ENCODE results near the gene GREB1L.

GREB1L gene

DNA sequence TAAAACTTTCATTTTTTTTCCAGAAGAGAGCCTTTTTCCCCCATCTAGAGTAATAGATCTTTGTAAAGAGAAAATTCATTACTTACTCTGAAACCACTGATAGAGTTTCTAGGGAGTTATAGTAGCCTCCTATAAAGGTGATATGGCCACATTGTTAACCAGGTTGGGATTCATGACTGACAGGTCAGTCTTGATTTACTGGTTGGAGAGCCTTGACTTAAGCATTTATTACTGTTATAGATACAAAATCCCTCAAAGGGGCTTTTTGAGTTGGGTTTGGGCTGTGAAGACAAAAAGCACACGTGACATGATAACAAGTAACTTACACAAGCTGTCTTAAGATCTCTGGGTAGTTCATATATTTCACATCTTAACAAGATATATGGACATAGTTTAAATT, 141.0 kb downstream of the GREB1L start:
- no peak for DNase-seq

DNA sequence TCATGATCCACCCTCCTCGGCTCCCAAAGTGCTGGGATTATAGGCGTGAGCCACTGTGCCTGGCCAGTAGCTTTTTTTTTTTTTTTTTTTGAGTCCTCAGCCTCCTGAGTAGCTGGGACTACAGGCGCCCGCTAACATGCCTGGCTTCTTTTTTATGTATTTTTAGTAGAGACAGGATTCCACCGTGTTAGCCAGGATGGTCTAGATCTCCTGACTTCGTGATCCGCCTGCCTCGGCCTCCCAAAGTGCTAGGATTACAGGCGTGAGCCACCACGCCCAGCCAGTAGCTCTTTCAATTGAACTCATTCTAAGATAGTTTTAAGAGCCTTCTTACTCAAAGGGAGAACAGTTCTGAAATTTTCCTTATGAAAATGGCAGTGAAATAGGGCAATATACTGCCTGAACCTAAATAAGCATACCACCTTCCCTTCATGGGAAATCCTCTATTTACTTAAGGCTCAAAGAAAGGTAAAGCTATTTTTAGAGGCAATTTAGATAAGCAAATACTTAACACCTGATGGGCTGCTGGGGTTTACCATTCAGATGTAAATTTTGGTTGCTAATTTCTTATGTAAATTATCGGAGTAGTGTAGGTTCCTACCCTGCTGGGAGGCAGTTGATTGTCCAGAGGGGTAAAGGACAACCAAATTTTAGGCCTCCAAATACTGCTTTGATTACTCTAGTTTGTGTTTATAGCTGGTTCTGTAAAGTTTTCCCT, 144.7 kb downstream of the GREB1L start:
- DNase-seq, result no peak

DNA sequence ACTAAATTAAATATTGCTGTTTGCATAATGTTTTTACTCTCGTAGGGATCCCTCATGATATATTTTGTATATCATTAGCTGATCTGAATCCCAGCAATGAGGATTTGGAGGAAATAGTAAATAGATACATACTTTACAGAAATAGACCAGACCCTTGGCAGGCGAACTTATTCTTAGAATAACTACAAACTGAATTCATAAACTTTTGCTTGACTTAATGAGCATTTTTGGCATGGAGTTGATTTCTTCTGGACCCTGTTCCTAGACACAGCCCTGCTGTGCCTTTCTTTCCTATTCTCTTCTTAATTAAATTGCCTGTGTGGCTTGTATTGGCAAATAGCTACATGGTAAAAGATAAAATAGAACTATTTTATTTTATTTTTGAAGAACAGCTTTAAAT, 145.9 kb downstream of the GREB1L start:
- no peak for DNase-seq

DNA sequence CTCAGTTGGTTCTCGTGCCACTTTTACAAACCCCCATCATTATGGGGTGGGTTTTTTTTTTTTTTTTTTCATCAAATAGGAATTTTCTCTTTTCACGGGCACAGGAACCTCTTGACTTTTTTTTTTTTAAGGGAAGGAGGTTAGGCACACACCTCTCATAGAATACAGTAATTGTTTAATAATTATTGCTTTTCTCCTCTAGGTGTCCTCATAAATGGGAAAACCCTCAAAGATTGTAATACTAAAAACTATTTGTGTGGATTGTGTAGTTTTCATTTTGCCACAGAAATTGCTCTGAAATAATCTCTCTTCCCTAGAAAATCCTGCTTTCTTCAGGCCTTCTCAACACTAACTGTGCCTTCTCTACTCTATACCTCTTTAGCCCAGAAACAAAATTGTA, 147.3 kb downstream of the GREB1L start:
- DNase-seq, result no peak

DNA sequence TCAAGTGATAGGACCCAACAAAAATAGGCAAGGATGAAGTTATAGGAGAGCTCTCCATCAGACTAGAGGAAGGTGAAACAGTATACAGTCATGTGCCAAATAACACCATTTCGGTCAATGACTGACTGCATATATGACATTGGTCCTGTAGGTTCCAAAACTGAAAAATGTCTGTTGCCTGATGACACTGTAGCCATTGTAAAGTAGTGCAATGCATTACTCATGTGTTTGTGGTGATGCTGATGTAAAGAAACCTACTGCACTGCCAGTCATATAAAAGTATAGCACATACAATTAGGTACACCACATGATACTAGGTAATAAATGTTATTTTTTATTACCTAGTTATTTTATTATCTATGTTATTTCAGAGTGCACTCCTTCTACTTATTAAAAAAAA, 147.9 kb downstream of the GREB1L start:
- no peak for DNase-seq

DNA sequence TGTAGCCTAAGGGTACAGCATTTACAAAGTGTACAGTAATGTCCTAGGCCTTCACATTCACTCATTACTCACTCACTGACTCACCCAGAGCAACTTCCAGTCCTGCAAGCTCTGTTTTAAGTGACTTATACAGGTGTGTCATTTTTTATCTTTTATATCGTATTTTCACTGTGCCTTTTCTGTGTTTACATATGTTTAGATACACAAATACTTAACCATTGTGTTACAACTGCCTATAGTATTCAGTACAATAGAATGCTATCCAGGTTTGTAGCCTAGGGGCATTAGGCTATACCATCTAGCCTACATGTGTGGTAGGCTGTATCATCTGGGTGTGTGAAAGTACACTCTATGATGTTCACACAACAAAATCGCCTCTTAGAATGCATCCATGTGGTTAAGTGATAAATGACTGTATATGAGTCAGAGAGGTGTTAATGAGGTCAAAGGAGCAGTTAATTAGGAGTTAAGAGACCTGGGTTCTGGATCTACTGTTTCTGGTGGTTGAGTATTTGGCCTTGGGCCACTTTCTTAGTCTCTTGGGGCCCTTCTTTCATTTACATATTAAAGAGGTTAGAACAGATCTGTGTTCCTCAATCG, 149.1 kb downstream of the GREB1L start:
- peak; percentile 84 for DNase-seq

DNA sequence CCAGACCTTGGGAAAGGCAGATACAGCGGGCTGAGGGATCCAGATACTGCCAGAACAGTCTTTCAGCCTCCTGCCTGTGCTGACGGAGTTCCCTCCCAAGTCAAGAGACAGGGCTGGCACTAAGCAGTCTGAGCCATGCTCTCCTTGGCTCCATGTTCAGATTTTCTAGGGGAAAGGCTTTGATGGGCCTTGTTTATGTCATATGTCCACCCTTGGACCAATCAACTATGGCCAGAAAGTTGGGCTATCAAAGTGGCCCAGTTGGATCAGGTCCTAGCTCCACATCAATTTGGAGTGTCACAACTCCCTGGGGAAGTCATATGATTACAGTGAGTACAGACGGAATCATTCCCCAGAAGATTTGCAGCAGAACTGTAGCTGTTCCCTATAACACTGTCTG, 152.0 kb downstream of the GREB1L start:
- no peak for DNase-seq

DNA sequence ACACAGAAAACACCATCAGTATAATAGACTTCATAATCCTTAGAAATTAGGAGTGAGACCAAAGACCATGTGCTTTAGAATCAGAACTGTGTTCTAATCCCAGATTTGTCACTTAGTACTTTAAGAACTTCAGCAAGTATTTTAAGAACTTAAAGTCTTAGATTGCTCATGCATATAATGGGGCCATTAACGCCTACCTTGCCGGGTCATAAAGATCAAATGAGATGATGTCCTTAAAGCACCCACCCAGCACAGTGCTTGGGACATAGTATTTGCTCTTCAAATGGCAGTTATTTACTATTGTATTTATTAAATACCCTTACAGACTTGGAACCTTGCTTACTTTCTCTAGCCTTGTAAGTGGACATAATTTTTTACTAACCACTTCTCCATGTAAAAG, 156.1 kb downstream of the GREB1L start:
- no peak for DNase-seq

DNA sequence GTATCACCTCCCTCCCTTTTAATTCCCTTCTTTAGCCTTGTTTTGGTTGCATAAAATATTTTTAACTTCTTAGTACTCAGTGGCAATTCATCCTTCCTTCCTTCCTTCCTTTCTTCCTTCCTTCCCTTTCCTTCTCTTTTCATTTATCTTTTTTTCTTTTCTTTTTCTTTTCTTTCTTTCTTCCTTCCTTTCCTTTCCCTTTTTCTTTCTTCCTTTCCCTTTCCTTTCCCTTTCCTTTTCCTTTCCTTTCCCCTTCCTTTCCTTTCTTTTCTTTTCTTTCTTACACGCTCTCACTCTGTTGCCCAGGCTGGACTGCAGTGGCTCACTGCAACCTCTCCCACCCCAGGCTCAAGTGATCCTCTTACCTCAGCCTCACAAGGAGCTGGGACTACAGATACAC, 160.2 kb downstream of the GREB1L start:
- DNase-seq, result no peak

DNA sequence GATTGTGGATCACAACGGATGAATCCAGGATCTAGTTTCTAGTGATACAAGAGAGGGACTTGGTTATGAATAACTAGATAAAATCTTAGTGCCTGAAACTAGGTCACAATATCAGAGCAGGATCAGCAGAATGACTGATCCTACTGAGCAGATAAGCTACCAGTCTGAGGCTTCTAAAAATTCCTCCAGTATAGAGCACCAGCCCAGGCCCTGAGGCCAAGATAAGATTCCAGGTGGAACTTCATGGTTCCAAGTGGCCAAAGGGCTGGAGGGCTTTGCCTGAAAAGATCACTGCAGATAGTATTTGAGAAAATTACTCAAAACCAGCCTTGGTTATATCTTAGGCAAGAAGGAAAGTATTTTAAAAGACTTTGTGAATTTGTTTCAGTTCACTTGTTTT, 162.4 kb downstream of the GREB1L start:
- DNase-seq, result no peak

DNA sequence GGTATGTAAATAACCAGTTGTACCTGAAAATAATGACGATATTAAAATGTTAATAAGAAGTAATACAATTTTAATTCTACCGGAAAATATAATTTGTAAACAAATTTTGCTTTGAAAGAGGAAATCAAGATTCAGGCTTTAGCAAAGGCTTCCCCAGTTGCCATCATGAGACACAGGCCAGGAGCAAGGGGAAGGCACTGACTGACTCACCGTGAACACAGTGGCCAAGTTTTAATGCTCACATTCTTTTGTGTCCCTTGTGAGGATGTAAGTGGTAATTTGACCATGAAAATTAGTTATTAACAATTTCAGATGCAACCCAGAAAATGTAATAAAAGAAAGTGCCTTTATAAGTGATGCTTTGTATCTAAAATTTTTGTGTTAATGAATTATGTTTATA, 164.1 kb downstream of the GREB1L start:
- DNase-seq, result no peak

DNA sequence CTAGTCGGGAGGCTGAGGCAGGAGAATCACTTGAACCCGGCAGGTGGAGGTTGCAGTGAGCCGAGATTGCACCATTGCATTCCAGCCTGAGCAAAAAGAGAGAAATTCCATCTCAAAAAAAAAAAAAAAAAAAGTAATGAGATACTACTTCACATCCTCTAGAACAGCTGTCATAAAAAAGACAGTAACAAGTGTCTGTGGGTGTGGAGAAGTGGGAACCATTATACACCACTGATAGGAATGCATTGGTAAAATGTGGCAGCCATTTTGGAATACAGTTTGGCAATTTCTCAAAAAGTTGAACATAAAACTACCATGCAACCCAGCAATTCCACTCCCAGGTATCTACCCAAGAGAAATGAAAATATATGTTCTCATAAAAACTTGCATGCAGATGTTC, 166.6 kb downstream of the GREB1L start:
- DNase-seq, result no peak

DNA sequence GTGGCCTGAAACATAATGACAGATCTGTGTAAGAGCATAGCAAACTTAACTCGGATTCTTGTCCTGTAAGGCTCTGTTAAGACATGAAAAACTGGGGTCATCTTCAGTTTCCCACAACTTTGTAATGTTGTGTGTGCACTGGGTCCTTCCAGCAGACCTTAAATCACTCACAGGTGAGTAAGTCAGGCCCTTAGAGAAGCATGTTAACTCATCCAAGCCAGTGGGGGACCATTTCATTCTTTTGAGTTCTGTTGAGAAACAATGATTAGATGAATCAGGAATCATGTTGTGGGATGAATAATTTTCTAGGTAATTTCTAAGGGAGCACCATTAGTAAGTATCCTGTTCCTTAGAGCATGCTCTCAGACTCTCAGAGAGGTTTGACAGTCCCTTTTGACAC, 191.4 kb downstream of the GREB1L start:
- DNase-seq, result no peak

DNA sequence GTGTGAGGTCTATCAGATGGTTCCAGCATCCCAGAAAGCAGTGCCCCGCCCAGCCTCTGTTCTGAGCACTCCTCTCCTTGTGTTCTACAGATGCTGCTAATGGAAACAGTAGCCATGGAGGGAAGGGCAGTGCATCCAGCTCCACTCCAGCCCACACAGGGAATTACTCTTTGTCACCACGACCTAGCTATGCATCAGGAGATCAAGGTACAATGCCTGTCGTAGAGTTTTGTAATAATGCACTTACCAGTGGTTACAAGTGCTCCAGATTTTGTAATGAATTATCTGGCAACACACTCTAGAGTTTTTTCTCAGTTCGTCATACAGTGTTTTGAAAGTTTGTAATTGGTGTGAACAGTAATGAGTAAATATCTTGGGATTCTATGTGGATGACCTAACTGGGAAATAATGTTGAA, 197.4 kb downstream of the GREB1L start:
- DNase-seq, result no peak

DNA sequence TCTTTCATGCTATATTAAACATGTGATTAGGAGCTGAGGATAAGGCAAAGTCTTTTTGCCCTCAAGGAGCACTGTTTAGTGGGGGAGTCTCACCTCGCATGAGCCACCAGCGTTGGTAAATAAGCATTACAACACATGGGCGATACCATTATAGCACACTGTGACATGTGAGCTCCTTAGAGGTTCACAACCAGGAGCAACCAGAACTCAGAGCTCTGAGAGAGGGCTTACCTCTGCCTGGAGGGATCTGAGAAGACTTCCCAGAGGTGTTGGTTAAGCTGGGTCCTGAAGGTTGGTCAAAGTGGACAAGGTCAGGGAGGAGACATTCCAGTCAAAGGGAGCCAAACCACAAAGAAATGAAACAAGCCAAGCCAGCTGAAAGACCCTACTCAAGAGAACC, 199.6 kb downstream of the GREB1L start:
- DNase-seq, result no peak

DNA sequence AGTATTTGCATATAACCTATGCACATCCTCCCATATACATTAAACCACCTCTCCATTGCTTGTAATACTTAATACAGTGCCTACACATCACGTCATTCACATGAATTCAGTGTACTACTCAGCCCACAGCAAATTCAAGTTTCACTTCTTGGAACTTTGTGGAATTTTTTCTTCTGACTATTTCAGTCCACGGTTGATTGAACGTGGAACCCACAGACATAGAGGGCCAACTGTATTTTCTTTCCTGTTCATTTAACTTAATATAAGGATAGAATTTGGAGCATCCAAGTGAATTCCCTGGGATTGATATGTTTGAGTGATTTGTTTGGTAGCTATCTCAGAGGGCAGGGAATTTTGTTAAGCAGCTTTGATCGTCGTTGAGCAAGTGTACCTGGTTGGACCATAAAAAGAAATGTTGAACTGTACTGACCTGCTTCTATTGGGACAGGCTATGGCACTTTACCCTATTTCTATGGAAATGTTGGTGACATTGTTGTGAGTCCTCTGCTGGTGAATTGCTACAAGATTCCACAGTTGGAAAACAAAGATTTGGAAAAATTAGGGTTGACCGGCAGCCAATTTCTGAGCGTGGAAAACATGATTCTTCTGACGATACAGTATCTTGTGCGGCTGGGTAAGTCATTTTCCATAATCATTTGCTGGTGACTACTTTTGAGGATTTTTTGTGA, 201.9 kb downstream of the GREB1L start:
- no peak for DNase-seq

DNA sequence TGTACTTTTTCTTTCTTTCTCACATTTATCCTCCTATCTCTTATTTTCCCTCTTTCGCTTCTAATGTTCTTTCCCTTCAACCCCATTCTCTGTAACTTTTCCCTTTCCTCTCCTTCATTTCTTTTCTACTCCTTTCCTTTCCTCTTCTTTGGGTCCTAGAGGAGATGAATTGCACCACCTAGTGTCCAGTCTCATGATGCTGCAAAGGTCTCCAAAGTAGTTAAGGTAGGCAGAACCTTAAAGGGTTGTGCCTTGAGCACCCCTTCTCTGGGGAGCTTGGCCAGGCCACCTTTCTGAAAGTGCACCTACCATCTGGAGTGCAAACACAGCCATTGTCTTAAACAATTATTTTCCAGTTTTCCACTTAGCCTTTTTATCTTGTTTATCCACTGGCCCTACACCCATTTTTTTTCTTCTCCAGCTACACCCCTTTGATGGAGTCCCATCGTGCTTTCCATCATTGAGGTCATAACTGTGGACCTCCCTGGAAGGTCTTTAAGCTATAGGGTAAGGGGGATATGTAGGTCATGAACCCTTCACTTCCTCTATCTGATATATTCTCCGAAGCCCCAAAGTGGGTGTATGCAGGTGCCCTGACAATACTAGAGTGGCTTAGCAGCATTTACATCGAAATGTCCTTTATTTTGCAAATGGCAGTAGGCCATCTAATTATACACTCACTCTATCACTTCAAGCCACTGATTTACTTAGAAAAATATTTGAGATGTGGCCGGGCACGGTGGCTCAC, 202.6 kb downstream of the GREB1L start:
- peak; percentile 39 for DNase-seq

DNA sequence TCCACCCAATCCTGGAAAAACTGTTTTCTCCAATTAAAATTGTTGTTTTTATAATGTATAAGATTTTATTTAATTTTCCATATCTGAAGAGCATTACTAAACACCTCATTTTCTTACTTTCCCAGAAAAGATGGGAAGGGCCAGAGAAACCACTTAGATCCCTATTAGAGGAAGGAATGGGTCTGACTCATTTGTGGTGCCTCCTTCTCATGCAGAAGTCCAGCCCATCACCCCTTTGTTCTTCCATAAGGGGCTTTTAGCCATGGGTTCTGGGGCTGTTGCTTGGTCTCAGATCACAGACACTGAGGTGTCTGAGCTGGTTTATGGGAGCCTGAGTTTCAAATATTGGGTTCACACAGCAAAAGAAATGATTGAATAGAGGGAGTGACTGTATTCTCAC, 206.3 kb downstream of the GREB1L start:
- DNase-seq, result no peak

DNA sequence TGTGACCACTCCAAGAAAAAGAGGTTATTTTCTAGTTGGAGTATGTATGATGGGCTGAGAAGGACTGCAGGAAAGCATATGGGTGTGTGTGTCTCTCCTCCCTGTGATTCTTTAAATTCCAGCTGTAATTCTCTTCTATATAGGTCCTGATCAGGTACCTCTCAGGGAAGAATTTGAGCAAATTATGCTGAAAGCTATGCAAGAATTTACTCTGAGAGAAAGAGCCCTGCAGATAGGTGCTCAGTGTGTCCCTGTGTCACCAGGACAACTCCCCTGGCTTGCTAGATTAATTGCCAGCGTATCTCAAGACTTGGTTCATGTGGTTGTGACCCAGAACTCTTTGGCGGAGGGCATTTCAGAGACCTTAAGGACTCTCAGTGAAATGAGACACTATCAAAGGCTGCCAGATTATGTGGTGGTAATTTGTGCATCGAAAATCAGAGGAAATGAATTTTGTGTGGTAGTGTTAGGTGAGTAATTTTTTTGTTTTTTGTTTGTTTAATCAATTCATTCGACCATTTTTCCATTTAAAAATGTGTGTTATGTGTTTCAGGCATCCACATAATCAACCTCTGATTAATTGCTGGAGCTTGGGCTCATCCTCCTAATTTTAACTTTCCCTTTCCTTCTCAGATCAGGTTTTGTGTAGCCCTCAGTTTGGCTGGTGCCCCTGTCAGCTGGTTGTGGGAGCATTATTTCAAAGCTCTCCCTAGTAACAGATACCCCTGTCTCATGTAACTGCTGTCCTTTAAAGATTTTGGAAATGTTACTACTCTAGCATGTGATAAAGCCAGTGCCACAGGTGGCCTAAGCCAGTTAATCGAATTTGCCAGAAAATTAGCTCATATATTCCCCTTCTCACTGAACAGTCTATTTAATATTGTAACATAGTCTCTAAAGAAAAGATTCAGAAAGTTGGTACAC, 207.6 kb downstream of the GREB1L start:
- DNase-seq, result no peak

DNA sequence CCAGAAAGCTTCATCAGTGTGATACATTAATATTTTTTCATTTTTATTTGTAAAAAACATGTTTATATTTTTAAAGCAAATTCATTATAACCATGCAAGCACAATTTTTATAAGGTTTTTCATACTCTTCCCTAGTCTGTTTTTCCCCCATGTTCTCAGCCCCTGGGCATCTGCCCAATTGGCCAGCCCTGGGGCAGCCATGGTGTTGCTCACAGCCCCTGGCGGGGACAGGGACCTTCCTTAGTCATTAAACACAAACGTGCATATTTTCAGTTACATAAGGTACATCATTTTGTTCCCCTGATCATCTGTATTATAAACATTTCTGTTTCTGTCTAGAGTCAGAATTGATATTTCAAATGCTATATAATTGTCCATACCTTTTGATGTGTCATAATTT, 208.5 kb downstream of the GREB1L start:
- no peak for DNase-seq

DNA sequence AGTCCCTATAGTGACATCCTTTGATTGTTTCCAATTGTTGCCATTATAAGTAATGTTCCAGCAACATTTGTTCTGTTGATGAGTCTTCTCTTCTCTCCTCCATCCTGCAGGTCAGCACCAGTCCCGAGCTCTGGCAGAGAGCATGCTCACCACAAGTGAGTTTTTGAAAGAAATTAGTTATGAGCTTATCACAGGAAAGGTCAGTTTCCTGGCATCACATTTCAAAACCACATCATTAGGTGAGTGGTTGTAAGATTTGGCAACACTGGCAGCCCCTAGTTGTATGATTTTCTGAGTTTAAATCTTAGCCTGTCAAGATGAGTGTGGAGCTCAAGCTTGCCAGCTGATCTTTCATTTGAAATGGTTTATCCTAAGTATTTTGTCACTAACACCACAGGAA, 208.9 kb downstream of the GREB1L start:
- DNase-seq, result no peak

DNA sequence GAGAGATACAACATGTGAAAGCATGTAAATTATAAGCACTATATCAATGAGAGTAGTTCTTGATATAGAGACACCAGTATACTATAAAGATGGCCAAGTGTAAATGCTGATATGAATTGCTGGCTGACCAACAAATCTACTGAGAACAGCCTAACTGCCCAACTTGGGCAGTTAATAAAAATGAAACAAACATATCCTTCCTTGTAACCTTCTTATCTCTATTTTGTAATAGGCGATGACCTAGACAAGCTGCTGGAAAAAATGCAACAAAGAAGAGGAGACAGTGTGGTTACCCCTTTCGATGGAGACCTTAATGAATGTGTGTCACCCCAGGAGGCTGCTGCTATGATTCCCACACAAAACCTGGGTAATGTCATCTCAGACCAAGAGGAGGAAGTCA, 209.8 kb downstream of the GREB1L start:
- DNase-seq, result no peak
